ENCODE results near the gene GPHA2.
A peak's percentile ranks its signal among the peaks of the same experiment; 100 is the strongest.

Gene GPHA2

GRCh38 chr11:64929625-64930024 is 6.1 kb downstream of the GPHA2 start:
- no peak for DNase-seq (ENCODE audit: low read depth)

GRCh38 chr11:64928957-64929356 is 6.7 kb downstream of the GPHA2 start:
- no peak for DNase-seq (ENCODE audit: low read depth)

GRCh38 chr11:64926689-64927088 is 9.0 kb downstream of the GPHA2 start:
- DNase-seq (ENCODE audit: low read depth) = no peak

GRCh38 chr11:64925536-64926436 is 9.9 kb downstream of the GPHA2 start:
- DNase-seq (ENCODE audit: low read depth) = no peak

GRCh38 chr11:64924910-64925284 is 10.8 kb downstream of the GPHA2 start:
- no peak for DNase-seq (ENCODE audit: low read depth)

- peak; percentile 89 for DNase-seq (ENCODE audit: low read depth)
Measured at GRCh38 chr11:64923944-64924909, 11.5 kb downstream of the GPHA2 start, which contains the start of gene PPP2R5B. PPP2R5B (plus strand) TSS chr11:64924689; CDS start chr11:64925735, 1,046 bp downstream.

GRCh38 chr11:64923151-64923661 is 12.5 kb downstream of the GPHA2 start:
- DNase-seq (ENCODE audit: low read depth) = no peak

GRCh38 chr11:64921384-64921783 is 14.3 kb downstream of the GPHA2 start:
- DNase-seq (ENCODE audit: low read depth) = no peak

GRCh38 chr11:64920124-64920523 is 15.6 kb downstream of the GPHA2 start:
- DNase-seq (ENCODE audit: low read depth) = no peak

GRCh38 chr11:64919627-64920026 is 16.1 kb downstream of the GPHA2 start:
- DNase-seq (ENCODE audit: low read depth) = no peak

GRCh38 chr11:64918017-64918416 is 17.7 kb downstream of the GPHA2 start:
- DNase-seq (ENCODE audit: low read depth) = no peak

GRCh38 chr11:64917663-64917995 is 18.1 kb downstream of the GPHA2 start:
- no peak for DNase-seq (ENCODE audit: low read depth)

GRCh38 chr11:64916775-64917662 is 18.7 kb downstream of the GPHA2 start, which contains the start of gene ATG2A:
ATG2A (minus strand) TSS chr11:64917209; CDS start chr11:64917135, 74 bp downstream.
- DNase-seq (ENCODE audit: low read depth) = peak; percentile 99

- no peak for DNase-seq (ENCODE audit: low read depth)
Measured at GRCh38 chr11:64916040-64916774, 19.5 kb downstream of the GPHA2 start.

- DNase-seq (ENCODE audit: low read depth) = no peak
Measured at GRCh38 chr11:64915376-64915887, 20.3 kb downstream of the GPHA2 start.

GRCh38 chr11:64914123-64914522 is 21.6 kb downstream of the GPHA2 start:
- no peak for DNase-seq (ENCODE audit: low read depth)

GRCh38 chr11:64913171-64913727 is 22.4 kb downstream of the GPHA2 start:
- no peak for DNase-seq (ENCODE audit: low read depth)

- DNase-seq (ENCODE audit: low read depth) = no peak
Measured at GRCh38 chr11:64911689-64912088, 24.0 kb downstream of the GPHA2 start.

- no peak for DNase-seq (ENCODE audit: low read depth)
Measured at GRCh38 chr11:64911142-64911541, 24.6 kb downstream of the GPHA2 start.

- DNase-seq (ENCODE audit: low read depth) = no peak
Measured at GRCh38 chr11:64910451-64911093, 25.1 kb downstream of the GPHA2 start.

All from activated T-helper 9 cell treated with anti-CD3 and anti-CD28 coated beads, Interleukin-2, amount 50 U/mL, for 16 hours (primary cell).